ENCODE data around the gene PDIA5.

PDIA5 gene

DNA sequence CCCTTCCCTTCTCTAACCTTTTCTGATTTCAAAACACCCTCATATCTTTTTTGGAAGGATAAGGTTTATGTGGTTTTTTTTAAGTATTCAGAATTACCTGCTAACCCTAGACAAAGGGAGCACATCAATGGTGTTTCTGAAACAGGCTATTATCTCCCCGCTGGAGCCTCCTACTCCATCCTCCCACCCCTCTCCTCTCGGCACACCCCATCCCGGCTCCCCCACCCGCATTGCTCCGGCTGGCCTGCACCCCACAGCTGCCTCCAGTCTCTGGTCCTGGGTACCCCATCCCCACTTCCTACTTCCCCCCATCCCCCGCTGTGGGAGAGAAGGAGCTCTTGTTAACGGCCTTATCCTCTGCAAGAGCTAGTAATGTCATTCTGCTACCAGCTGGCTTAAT, 59.2 kb downstream of the PDIA5 start:
- no peaks in the 10 kb centered on the region for H3K9me3 ChIP-seq (replicated peaks; ENCODE audit: insufficient read depth, low read length)
- no peaks in the 10 kb centered on the region for H3K9me2 ChIP-seq (replicated peaks; ENCODE audit: insufficient read depth, low read length)
- no peaks in the 10 kb centered on the region for H3K27me3 ChIP-seq (replicated peaks; ENCODE audit: insufficient read depth, low read length)
- DNase-seq, result no peak
- H3K9ac ChIP-seq (ENCODE audit: low read length), result no peak overlapping the region
- H3K4me1 ChIP-seq (ENCODE audit: low read length), result no peaks in the 10 kb centered on the region
- H3K79me2 ChIP-seq (ENCODE audit: low read length), result no peaks in the 10 kb centered on the region
- no peaks in the 10 kb centered on the region for H4K20me1 ChIP-seq (ENCODE audit: insufficient read depth, low read length)
- no peak for TF ChIP-seq CTCF (IDR thresholded peaks at IDR 0.05; ENCODE audit: low read length)
- no peak for TF ChIP-seq EZH2phosphoT487 (IDR thresholded peaks at IDR 0.05; ENCODE audit: low read length)
- TF ChIP-seq EZH2 (optimal IDR thresholded peaks at IDR 0.05; ENCODE audit: low read depth, low read length), result no peak
- H3F3A ChIP-seq (ENCODE audit: insufficient read depth, low read length), result no peaks in the 10 kb centered on the region
- H2AFZ ChIP-seq (ENCODE audit: low read length), result no peak overlapping the region
- H3K4me3 ChIP-seq (ENCODE audit: low read length), result no peak overlapping the region
- H3K27ac ChIP-seq (ENCODE audit: low read length), result no peak overlapping the region
- H3K4me2 ChIP-seq (ENCODE audit: low read depth, low read length), result no peak overlapping the region
- peaks cover 1% of the 10 kb centered on the region; the same call in 1 of the 2 replicates for H3K36me3 ChIP-seq (replicated peaks; ENCODE audit: insufficient read depth, low read length)

DNA sequence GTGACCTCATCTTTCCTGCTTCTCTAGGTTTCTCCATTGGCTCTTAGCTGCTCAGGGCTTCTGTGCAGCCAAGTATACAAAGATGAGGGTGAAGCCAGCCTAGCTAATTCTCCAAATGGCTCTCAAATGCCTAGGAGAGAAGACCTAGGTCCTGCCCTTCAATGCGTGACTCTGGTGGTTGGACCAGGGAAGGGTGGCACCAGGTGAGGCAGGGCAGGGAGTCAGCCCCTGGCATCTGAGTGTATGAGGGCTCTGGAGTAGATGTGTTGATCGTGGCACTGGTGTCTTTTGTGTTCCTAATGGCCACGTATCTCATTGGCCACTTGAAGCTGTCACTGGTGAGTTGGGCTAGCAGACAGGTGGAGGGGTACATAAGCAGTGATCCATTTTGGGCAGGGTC, 59.8 kb downstream of the PDIA5 start:
- no peak for TF ChIP-seq CTCF (IDR thresholded peaks at IDR 0.05; ENCODE audit: low read length)
- no peak for TF ChIP-seq EZH2 (optimal IDR thresholded peaks at IDR 0.05; ENCODE audit: low read depth, low read length)
- TF ChIP-seq EZH2phosphoT487 (IDR thresholded peaks at IDR 0.05; ENCODE audit: low read length), result no peak
- H2AFZ ChIP-seq (ENCODE audit: low read length), result no peak overlapping the region
- DNase-seq, result no peak
- H3K27me3 ChIP-seq (replicated peaks; ENCODE audit: insufficient read depth, low read length), result no peaks in the 10 kb centered on the region
- H3K4me3 ChIP-seq (ENCODE audit: low read length), result no peak overlapping the region
- H3K4me2 ChIP-seq (ENCODE audit: low read depth, low read length), result no peak overlapping the region
- H3K9me2 ChIP-seq (replicated peaks; ENCODE audit: insufficient read depth, low read length), result no peaks in the 10 kb centered on the region
- H3K36me3 ChIP-seq (replicated peaks; ENCODE audit: insufficient read depth, low read length), result no peaks in the 10 kb centered on the region
- no peaks in the 10 kb centered on the region for H3K9me3 ChIP-seq (replicated peaks; ENCODE audit: insufficient read depth, low read length)
- H3K9ac ChIP-seq (ENCODE audit: low read length), result no peak overlapping the region
- H3K79me2 ChIP-seq (ENCODE audit: low read length), result no peaks in the 10 kb centered on the region
- H3K27ac ChIP-seq (ENCODE audit: low read length), result no peak overlapping the region
- no peaks in the 10 kb centered on the region for H3F3A ChIP-seq (ENCODE audit: insufficient read depth, low read length)
- H3K4me1 ChIP-seq (ENCODE audit: low read length), result no peaks in the 10 kb centered on the region
- H4K20me1 ChIP-seq (ENCODE audit: insufficient read depth, low read length), result no peaks in the 10 kb centered on the region

- DNase-seq, result no peak
- H3K9me3 ChIP-seq (replicated peaks; ENCODE audit: insufficient read depth, low read length), result no peaks in the 10 kb centered on the region
- no peaks in the 10 kb centered on the region for H3K4me1 ChIP-seq (ENCODE audit: low read length)
- no peak overlapping the region for H3K4me2 ChIP-seq (ENCODE audit: low read depth, low read length)
- no peaks in the 10 kb centered on the region for H3K79me2 ChIP-seq (ENCODE audit: low read length)
- no peak overlapping the region for H2AFZ ChIP-seq (ENCODE audit: low read length)
- no peaks in the 10 kb centered on the region for H3K9me2 ChIP-seq (replicated peaks; ENCODE audit: insufficient read depth, low read length)
- no peaks in the 10 kb centered on the region for H4K20me1 ChIP-seq (ENCODE audit: insufficient read depth, low read length)
- H3K9ac ChIP-seq (ENCODE audit: low read length), result no peak overlapping the region
- H3F3A ChIP-seq (ENCODE audit: insufficient read depth, low read length), result no peaks in the 10 kb centered on the region
- H3K27ac ChIP-seq (ENCODE audit: low read length), result no peak overlapping the region
- no peaks in the 10 kb centered on the region for H3K27me3 ChIP-seq (replicated peaks; ENCODE audit: insufficient read depth, low read length)
- no peak for TF ChIP-seq EZH2 (optimal IDR thresholded peaks at IDR 0.05; ENCODE audit: low read depth, low read length)
- TF ChIP-seq EZH2phosphoT487 (IDR thresholded peaks at IDR 0.05; ENCODE audit: low read length), result no peak
- TF ChIP-seq CTCF (IDR thresholded peaks at IDR 0.05; ENCODE audit: low read length), result no peak
- no peak overlapping the region for H3K4me3 ChIP-seq (ENCODE audit: low read length)
- no peaks in the 10 kb centered on the region for H3K36me3 ChIP-seq (replicated peaks; ENCODE audit: insufficient read depth, low read length)
Observed at GRCh38 chr3:123129092-123129491, 62.3 kb downstream of the PDIA5 start.

All from MM.1S (cell line).